ENCODE measurements around the gene NDUFC2.
A peak's percentile ranks its signal among the peaks of the same experiment; 100 is the strongest.

NDUFC2 gene

DNA sequence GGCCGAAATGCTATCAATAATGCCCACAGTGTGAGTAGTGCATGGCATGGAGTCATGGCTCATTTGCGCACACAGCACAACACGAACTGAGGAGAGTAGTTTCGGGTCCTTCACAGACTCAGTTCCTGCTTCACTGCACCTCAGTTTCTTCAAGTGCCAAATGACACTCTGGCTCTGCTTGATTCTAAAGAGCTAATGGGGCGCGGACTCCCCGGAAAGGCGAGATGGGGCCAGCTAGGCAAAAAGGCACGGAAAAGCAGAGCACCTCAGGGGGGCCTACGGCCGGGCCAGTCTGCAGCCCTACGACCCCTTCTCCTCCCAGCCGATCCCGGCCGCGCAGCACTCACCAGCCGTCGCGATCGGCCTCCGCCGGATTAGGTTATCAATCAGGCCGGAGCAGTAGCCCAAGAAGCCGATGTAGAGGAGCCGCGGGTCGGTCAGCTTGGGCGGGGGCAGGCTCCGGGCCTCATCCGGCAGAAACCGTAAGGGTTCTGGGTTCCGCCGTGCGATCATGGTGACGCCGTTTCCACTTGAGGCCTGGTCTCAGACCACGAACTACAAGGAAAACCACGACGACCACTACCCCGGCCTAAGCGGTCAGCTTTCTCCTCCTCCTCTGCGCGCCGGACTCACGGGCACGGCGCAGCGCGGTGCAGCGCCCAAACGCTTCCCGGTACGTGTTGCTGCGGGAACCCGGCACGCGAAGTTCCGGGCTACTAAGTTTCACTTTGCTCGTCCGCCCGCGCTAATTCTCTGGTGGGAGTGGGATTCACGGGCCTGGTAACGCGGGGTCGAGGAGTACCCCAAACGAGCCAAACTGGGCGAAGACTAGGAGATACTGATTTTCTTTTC, at the start of gene NDUFC2:
TSS of gene NDUFC2 (minus strand) at position 631 of the 852 bp plus-strand sequence. CDS start at position 513, 118 bp downstream.
- TF ChIP-seq, protein P1, sequence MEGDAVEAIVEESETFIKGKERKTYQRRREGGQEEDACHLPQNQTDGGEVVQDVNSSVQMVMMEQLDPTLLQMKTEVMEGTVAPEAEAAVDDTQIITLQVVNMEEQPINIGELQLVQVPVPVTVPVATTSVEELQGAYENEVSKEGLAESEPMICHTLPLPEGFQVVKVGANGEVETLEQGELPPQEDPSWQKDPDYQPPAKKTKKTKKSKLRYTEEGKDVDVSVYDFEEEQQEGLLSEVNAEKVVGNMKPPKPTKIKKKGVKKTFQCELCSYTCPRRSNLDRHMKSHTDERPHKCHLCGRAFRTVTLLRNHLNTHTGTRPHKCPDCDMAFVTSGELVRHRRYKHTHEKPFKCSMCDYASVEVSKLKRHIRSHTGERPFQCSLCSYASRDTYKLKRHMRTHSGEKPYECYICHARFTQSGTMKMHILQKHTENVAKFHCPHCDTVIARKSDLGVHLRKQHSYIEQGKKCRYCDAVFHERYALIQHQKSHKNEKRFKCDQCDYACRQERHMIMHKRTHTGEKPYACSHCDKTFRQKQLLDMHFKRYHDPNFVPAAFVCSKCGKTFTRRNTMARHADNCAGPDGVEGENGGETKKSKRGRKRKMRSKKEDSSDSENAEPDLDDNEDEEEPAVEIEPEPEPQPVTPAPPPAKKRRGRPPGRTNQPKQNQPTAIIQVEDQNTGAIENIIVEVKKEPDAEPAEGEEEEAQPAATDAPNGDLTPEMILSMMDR (IDR thresholded peaks at IDR 0.05; ENCODE audit: poor library complexity, severe bottlenecking): no peak
- H3K4me3 ChIP-seq (ENCODE audit: severe bottlenecking): peak within 1 kb of the TSS; percentile 75
- H3K27ac ChIP-seq (ENCODE audit: poor library complexity, severe bottlenecking): peak within 1 kb of the TSS; percentile 41
- H3K4me1 ChIP-seq (ENCODE audit: insufficient read depth, poor library complexity, severe bottlenecking): peaks cover 5% of the 10 kb centered on the region
- peaks cover 4% of the 10 kb centered on the region; the same call in 1 of the 2 replicates for H3K36me3 ChIP-seq (ENCODE audit: low read depth)
- H3K9me3 ChIP-seq (ENCODE audit: severe bottlenecking): no peaks in the 10 kb centered on the region
- DNase-seq (ENCODE audit: low spot score): peak; percentile 70
- no peaks in the 10 kb centered on the region for H3K27me3 ChIP-seq (ENCODE audit: insufficient read depth, poor library complexity, severe bottlenecking)
- peak; percentile 89 for ATAC-seq (ENCODE audit: low read depth)

DNA sequence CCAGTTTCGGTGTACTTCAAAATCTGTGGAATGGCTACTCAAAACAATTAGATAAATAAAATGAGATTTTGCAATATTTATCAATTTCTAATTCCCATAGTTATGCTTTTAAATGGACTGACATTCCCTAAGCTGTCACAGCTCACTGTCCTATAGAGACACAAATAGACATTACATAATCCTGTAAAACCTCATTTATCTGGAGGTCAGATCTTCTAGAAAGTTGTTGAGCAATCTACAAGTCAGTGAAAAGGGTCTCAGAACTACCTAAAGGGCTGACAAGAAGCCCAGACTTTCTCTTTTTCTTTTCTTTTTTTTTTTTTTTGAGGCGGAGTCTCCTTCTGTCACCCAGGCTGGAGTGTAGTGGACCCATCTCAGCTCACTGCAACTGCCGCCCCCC, 47.7 kb upstream of the NDUFC2 start:
- H3K36me3 ChIP-seq (ENCODE audit: low read depth): peaks cover 29% of the 10 kb centered on the region
- no peak overlapping the region for H3K4me3 ChIP-seq (ENCODE audit: severe bottlenecking)
- DNase-seq (ENCODE audit: low spot score) (no peak), ATAC-seq (ENCODE audit: low read depth) (no peak)
- H3K27me3 ChIP-seq (ENCODE audit: insufficient read depth, poor library complexity, severe bottlenecking): no peaks in the 10 kb centered on the region
- no peaks in the 10 kb centered on the region for H3K4me1 ChIP-seq (ENCODE audit: insufficient read depth, poor library complexity, severe bottlenecking)
- no peak overlapping the region for H3K27ac ChIP-seq (ENCODE audit: poor library complexity, severe bottlenecking)
- H3K9me3 ChIP-seq (ENCODE audit: severe bottlenecking): no peaks in the 10 kb centered on the region
- TF ChIP-seq, protein P1 (IDR thresholded peaks at IDR 0.05; ENCODE audit: poor library complexity, severe bottlenecking): no peak

DNA sequence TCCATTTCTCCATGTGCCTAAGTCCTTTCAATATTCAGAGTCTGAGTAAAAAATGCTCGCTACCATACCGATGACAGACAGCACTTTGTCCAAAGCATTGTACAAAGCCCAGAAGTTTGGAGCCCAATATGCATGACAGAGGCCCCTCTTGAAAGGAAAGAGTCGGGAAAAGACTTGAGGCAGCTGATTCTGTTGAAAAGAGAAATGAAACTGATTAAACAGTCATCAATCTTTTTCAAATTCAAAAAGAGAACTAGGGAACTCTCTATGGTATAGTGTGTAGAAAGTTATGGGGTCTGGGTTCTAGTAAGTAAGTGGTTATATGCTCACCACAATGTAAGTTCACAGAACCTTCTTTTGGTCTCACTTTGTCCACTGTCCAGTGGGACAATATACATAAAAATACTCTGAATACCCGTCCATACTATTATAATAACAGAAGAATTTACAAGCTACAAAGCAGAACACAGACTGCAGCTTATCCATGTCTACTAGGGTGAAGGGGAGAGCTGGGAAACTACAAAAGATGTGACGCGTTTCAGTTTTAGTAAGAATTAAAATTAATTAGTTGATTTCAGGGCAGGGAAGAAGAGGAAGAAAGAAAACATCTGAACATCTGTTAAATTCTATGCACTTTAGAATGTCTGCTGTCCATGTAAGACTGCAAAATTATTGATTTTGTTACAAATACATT, 33.1 kb upstream of the NDUFC2 start:
- TF ChIP-seq, protein P1 (IDR thresholded peaks at IDR 0.05; ENCODE audit: poor library complexity, severe bottlenecking): no peak
- Histone ChIP-seq H3K4me1 (ENCODE audit: insufficient read depth, poor library complexity, severe bottlenecking) (no peaks in the 10 kb centered on the region), H3K9me3 (ENCODE audit: severe bottlenecking) (no peaks in the 10 kb centered on the region), H3K36me3 (ENCODE audit: low read depth) (peaks cover 59% of the 10 kb centered on the region), H3K4me3 (ENCODE audit: severe bottlenecking) (no peak overlapping the region), H3K27ac (ENCODE audit: poor library complexity, severe bottlenecking) (no peak overlapping the region), H3K27me3 (ENCODE audit: insufficient read depth, poor library complexity, severe bottlenecking) (no peaks in the 10 kb centered on the region)
- ATAC-seq (ENCODE audit: low read depth) (no peak), DNase-seq (ENCODE audit: low spot score) (no peak)

DNA sequence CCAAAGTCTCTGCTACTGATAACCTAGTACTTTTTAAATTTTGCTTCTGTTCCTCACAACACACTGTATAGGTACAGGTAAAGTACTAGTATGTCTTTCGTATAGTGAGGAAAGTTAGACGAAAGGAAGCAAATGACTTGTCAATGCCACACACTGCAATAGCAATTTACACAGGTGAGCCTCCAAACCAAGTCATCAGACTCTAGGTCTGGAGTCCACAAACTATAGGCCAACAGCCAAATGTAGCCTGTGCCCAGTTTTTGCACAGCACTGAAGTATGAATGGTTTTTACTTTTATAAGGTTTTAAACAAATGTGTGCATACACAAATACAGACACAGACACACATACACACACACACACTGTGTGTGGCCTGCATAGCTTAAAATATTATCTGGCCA, 31.6 kb upstream of the NDUFC2 start:
- no peak for ATAC-seq (ENCODE audit: low read depth)
- Histone ChIP-seq H3K27me3 (ENCODE audit: insufficient read depth, poor library complexity, severe bottlenecking) (no peaks in the 10 kb centered on the region), H3K4me1 (ENCODE audit: insufficient read depth, poor library complexity, severe bottlenecking) (no peaks in the 10 kb centered on the region), H3K27ac (ENCODE audit: poor library complexity, severe bottlenecking) (no peak overlapping the region), H3K4me3 (ENCODE audit: severe bottlenecking) (no peak overlapping the region), H3K36me3 (ENCODE audit: low read depth) (peaks cover 55% of the 10 kb centered on the region), H3K9me3 (ENCODE audit: severe bottlenecking) (no peaks in the 10 kb centered on the region)
- DNase-seq (ENCODE audit: low spot score): no peak
- TF ChIP-seq, protein P1 (IDR thresholded peaks at IDR 0.05; ENCODE audit: poor library complexity, severe bottlenecking): no peak
